ENCODE results near the gene TJAP1.
"Not testable (repeated sequence)": the region's sequence is repeated elsewhere in the genome, so short reads cannot be mapped to it uniquely, and the experiment has no call there.

TJAP1 gene

DNA sequence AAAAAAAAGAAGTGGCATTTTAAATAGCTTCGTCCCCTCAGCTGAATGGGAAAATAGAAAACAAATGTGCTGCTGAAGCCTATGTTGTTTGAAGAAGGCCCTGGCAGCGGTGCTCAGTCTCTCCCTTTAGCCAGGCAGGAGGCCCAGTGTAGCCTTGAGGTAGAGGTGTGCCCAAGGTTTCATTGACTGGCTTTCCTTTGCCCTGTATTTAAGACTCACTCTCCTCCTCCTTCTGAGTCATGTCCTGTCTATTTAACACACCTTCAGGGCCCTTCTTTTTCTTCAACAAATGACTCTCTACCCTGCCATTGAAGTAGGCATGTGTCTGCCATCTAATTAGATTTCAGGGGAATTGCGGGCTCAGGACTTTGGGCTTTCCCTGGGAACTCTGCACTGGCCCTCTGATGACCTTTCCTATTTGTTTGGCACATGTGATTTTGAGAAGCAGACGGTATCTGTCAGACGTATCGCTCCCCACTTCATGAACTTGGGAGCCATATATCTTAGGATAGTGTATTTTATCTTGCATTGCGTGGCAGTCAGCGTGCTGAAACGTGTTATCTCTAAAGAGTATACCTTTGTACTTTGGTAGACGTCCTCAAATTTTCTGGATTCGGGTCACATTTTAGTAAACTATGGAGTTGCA is 4.3 kb downstream of the TJAP1 start:
- DNase-seq: no peak

DNA sequence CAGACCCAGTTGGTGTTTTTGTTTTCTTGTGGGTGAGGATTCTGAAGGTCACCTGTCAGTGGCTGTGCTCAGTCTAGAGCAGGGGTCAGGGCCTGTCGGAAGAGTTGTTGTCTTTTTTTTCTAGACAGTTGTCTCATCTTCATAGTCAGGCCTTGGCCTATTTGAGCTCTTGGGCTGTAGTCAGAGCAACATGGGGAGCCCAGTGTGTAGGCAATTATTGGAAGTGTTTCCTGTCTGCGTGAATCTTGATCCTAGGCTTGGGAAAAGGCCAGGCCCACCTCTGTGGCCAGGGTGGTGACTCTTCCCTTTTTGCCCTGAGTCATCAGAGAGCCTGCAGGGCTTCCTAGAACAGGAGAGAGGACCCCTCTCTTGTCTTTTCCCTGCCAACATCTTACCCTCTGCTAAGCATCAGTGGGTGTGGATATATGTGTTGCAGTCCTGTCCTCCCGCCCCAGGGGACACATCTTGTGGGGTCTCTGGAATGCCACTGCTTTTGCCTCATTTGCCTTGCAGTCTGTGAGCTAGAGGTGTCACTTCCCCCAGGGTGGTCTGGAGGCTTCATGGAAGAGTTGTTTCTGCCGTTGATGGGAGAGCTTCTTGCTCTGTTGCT is 11.4 kb downstream of the TJAP1 start:
- no peak for DNase-seq

DNA sequence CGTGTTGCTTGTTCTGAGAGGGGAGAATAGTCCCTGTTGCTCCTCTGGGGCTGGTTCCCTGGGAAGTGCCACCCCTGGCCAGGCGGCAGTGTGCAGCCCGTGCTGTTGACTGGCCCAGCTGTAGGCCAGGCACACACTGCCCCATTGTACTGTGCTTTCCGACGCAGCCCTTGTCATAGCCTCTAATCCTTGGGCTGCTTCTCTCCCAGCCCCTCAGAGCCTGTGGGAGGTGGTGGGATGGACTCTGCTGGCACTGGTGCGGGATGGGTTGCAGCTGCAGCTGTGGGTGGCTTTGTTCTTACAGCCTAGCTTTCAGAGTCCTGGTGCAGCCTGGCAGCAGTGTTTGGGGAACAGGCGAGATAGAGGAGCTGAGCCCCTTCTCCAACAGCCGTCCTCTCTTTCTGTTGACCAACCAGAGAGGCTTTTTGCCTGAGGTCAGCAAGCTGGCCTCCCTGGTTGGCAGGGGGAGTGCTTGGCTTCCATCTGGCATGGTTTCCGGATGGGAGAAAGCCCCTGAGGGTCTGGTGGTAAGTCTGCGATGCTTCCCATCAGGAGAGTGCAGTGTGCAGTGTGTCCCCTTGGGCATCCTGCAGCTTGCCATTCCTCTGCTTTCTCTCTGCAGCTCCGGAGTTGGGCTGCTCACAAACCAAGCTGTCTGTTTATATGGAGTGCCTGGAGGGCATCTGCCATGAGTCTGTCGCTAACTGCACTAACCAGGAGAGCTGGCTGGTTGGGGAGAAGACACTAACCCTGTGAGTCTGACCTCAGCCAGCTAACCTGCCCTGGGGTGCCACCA is 12.1 kb downstream of the TJAP1 start:
- no peak for DNase-seq

DNA sequence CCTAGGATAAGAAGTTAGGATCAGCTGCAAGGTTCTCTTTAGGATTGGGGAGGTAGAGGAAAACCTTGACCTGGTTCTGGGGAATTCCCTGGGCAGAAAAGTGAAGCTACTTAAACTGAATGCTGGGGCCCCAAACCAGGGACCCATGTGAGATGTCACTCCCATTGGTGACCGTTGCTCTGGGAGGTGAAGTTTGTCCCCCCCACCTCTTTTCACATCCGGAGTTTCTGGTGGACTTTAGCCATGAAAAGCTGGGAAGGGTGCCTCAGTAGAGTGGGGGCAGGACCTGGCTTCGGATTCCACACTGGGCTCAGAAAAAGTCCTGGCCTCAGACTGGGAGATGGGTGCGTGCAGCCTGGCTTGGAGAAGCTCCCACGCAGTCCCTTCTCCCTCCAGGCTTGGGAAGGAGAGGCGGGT is 13.2 kb downstream of the TJAP1 start:
- no peak for DNase-seq

- no peak for DNase-seq
Observed at GRCh38 chr6:43491750-43492661, 14.6 kb downstream of the TJAP1 start.

DNA sequence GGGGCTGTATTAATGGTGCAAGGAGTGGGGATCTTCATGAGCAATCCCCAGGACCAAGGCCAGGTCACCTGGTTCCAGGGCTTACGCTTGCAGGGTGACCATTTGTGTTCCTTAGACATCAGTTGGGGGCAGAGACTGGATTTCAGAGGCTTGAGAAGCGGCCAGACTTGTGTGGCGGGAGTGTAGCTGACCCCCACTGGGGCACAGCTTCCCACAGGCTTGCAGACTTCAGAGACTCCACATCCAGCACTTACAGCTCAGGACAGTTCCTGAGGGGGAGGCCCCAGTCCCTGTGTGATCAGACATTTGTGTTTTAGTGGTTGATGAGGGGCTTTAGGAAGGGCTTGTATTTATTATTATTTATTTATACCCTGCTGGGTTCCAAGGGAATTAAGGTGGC is 15.3 kb downstream of the TJAP1 start:
- no peak for DNase-seq

DNA sequence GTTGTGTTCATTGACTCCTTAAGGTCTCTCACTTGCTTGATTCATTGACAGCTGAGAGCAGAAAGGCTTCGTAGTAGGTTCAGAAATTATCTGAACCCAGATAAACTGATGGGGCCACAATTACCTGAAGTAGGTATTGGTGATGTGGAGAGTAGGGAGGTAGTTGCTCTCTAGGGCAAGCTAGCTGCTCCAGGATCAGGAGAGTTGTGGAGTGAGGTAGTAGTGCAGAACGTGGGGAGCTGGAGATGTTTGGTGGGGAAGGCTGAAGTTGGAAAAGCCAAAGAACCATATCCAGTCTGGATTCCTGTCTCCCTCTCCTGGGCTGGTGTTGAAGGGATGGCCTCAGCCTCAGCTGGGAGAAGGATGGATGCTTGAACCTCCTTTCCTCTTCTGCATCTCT is 15.9 kb downstream of the TJAP1 start:
- no peak for DNase-seq

GRCh38 chr6:43493833-43494232 is 16.5 kb downstream of the TJAP1 start:
- no peak for DNase-seq

DNA sequence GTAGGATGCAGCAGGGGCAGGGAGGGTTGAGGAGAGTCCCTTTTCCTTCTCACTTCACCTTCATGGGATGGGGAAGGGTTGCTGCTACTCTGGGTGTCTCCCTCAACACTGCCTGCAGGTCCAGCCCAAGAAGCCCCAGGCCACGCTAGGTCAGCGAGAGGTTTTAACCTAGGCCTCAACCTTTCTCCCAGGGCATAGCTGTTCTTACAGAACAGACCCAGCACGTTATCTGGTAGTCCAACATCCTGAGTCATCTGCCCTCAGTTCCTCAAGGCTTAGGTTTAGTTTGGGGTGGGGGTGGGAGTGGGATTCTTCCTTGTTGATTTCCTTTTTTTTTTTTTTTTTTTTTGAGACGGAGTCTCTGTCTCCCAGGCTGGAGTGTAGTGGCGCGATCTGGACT is 17.0 kb downstream of the TJAP1 start:
- no peak for DNase-seq

GRCh38 chr6:43494766-43495165 is 17.4 kb downstream of the TJAP1 start:
- no peak for DNase-seq

DNA sequence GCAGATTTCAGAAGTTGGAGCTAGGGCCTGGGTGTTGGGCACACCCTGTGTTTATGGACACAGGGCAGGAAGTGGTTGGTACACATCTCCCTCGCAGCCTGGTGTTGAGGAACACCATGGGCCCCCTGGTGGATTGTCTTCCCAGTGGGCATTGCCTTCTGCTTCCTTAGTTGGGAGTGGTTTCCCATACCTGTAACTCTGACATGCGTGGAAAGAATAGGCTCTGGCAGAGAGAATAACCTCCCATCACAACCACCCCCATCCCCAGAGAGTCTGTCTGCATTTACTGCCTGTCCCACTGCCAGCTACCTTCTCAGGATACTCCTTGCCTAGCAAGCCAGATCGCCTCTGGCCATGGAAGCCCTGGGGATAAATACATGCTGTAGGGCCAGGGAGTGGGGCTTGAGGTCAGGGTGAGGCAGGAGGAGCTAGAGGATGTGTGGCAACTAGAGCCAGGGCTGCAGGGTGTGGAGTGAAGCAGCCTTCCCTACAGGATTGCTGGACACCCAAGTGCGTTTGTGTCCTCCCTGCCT is 18.1 kb downstream of the TJAP1 start:
- no peak for DNase-seq

DNA sequence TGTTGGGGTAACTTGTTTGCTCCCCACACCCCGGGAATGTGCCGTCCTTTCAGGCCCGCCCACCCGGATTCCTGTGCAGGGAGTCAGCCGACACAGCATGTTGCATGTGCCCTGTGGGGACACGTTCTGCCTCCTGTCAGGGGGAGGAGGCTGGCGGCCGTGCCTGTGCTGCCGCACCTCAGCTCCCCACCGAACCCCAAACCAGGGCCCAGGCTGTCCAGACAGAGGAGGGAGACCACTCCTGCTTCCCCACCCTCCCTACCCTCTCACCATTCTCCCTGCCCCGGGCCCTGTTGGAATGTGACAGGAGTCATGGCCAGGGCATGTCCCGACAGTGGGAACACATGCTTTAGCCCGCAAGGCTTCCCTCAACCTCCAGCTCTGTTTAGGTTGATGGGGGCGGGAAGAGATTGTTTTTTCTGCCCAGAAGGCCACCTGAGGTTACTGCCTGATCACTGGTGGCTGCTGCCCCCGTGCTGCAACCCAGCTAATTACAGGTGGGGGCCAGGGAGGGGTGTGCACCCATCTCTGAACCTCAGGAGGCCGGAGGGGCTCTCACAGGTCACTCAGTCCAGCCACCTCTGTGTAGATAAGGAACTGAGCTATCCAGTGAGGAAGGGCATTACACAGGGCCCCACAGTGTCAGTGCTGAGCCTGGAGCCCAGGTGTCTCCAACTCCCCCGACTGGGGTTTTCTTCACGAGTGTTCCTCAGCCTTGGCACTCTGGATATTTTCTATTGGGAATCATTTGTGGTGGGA is 19.2 kb downstream of the TJAP1 start:
- no peak for DNase-seq

DNA sequence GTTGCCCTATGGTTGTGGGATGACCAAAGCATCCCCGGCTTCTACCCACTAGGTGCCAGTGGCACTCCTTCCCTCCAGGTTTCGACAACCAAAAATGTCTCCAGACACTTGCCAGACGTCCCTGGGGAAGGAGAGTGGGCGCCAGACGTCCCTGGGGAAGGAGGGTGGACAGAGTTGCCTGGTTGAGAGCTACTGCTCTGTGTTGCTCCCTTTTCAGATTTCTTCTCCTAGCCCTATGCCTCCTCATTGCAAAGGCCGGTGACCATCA is 19.7 kb downstream of the TJAP1 start:
- DNase-seq: no peak

DNA sequence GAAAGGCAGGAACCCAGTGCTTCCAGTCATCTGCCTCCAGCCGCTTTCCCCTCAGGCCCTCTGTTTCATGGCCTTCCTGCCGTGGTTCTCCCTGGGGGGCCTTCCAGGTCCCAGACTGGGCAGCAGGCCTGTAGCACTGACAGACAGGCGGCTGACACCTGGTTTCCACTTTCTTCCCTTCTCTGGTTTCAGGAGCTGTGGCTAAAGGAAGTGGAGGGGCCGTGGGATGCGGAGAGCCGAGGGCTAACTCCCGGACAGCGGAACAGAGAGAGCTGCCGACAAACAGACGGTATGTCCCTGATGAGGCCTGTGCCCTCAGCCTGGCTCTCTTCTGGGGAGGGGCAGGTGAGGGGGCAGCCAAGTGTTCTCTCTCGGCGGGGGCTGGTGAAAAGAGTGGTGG is 20.3 kb downstream of the TJAP1 start:
- DNase-seq: no peak

DNA sequence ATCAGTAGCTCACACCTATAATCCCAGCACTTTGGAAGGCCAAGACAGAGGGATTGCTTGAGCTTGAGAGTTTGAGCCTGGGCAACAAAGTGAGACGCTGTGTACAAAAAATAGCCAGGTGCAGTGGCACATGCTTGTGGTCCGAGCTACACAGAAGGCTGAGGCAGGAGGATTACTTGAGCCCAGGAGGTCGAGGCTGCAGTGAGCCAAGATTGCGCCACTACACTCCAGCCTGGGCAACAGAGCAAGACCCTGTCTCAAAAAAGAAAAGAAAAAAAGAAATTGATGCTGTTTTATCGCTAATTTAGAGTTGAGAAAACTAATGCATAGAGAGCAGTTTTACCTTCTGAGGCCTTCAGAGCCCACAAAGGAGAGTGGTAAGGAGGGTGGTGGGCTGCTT is 20.9 kb downstream of the TJAP1 start:
- not testable (repeated sequence) for DNase-seq

GRCh38 chr6:43499028-43499815 is 21.9 kb downstream of the TJAP1 start:
- DNase-seq: no peak

- DNase-seq: no peak
Observed at GRCh38 chr6:43500921-43501320, 23.6 kb downstream of the TJAP1 start.

DNA sequence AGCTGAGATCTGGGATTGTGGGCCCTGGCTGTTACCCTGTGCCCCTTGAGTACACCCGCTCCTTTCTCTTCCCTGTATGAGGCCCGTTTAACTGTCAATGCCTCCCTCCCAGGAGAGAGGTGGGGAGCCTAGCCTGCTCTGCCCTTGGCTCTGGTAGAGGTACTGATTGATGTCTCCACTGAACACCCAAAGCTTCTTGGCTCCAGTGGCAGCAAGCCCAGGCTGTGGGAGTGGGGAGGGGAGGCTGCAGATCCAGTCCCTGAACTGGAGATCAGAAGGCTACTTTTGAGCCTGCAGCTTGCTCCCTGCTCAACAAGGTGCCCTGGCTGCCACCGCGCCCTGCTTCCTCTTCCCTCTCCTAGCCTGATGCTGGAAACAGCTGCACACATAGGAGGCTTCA is 25.3 kb downstream of the TJAP1 start:
- no peak for DNase-seq

DNA sequence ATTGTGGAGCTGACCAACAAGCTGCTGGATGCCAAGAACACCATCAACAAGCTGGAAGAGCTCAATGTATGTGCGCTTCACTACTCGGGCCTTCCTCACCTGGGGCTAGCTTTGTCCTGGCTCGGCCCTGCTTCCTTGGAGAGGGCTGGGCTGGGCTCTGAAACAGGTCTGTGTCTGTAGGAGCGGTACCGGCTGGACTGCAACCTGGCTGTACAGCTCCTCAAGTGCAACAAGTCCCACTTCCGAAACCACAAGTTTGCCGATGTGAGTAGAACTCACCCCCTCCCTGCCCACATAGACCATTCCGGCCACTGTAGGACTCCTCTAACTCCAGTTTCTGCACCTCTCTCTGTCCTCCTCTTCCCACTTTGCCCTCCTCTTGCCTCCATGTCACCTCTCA is 26.1 kb downstream of the TJAP1 start:
- DNase-seq: no peak

GRCh38 chr6:43504756-43505593 is 27.6 kb downstream of the TJAP1 start:
- DNase-seq: no peak

DNA sequence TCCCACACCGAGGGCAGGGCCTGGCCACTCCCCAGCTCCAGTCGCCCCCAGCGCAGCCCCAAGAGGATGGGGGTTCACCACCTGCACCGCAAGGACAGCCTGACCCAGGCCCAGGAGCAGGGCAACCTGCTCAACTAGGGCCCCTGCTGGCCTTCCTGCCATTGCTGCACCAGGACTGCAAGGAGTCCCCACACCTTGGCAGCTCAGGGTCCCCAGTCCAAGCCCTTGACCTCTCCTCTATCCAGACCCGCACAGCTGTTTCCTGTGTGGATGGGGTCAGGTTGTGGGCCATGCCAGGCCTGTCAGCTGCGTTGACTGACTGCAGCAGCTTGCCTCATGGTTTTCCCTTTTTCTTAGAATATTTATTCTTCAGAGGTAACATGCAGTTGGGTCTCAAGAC is 28.3 kb downstream of the TJAP1 start:
- DNase-seq: no peak
